Measurements from ENCODE around the gene SLC1A3.

The SLC1A3 gene

GRCh38 chr5:36659411-36659810, 53.0 kb downstream of the SLC1A3 start:
- DNase-seq, result no peak

- DNase-seq, result no peak
These were observed 54.1 kb downstream of the SLC1A3 start for GRCh38 chr5:36660397-36661049.

- no peak for DNase-seq
These were observed 55.2 kb downstream of the SLC1A3 start for GRCh38 chr5:36661456-36662220.

- no peak for DNase-seq
These were observed 56.0 kb downstream of the SLC1A3 start for GRCh38 chr5:36662291-36662851.

GRCh38 chr5:36664766-36665165, 58.4 kb downstream of the SLC1A3 start:
- no peak for DNase-seq

- DNase-seq, result no peak
These were observed 59.2 kb downstream of the SLC1A3 start for GRCh38 chr5:36665628-36666027.

GRCh38 chr5:36666274-36666673, 59.9 kb downstream of the SLC1A3 start:
- DNase-seq, result no peak

- DNase-seq, result no peak
These were observed 60.6 kb downstream of the SLC1A3 start for GRCh38 chr5:36666986-36667385.

- no peak for DNase-seq
These were observed 61.4 kb downstream of the SLC1A3 start for GRCh38 chr5:36667824-36668223.

- DNase-seq, result no peak
These were observed 62.7 kb downstream of the SLC1A3 start for GRCh38 chr5:36669015-36669651.

- DNase-seq, result no peak
These were observed 64.1 kb downstream of the SLC1A3 start for GRCh38 chr5:36670548-36670947.

- no peak for DNase-seq
These were observed 68.9 kb downstream of the SLC1A3 start for GRCh38 chr5:36675282-36675681.

- no peak for DNase-seq
These were observed 73.0 kb downstream of the SLC1A3 start for GRCh38 chr5:36679221-36679989.

- no peak for DNase-seq
These were observed 73.7 kb downstream of the SLC1A3 start for GRCh38 chr5:36680066-36680465.

- no peak for DNase-seq
These were observed 75.3 kb downstream of the SLC1A3 start for GRCh38 chr5:36681711-36682110.

- no peak for DNase-seq
These were observed 76.1 kb downstream of the SLC1A3 start for GRCh38 chr5:36682499-36682898.

GRCh38 chr5:36683821-36684434, 77.5 kb downstream of the SLC1A3 start:
- no peak for DNase-seq

GRCh38 chr5:36685631-36686288, 79.4 kb downstream of the SLC1A3 start:
- DNase-seq, result no peak

- DNase-seq, result no peak
These were observed 80.5 kb downstream of the SLC1A3 start for GRCh38 chr5:36686881-36687280.

GRCh38 chr5:36688722-36689121, 82.3 kb downstream of the SLC1A3 start:
- DNase-seq, result no peak

GRCh38 chr5:36689225-36689624, 82.8 kb downstream of the SLC1A3 start:
- no peak for DNase-seq

Measured in NCI-H2171 treated with DMSO at 0.1 percent for 48 hours (cell line).